ENCODE measurements around the gene NTN3.

DNA sequence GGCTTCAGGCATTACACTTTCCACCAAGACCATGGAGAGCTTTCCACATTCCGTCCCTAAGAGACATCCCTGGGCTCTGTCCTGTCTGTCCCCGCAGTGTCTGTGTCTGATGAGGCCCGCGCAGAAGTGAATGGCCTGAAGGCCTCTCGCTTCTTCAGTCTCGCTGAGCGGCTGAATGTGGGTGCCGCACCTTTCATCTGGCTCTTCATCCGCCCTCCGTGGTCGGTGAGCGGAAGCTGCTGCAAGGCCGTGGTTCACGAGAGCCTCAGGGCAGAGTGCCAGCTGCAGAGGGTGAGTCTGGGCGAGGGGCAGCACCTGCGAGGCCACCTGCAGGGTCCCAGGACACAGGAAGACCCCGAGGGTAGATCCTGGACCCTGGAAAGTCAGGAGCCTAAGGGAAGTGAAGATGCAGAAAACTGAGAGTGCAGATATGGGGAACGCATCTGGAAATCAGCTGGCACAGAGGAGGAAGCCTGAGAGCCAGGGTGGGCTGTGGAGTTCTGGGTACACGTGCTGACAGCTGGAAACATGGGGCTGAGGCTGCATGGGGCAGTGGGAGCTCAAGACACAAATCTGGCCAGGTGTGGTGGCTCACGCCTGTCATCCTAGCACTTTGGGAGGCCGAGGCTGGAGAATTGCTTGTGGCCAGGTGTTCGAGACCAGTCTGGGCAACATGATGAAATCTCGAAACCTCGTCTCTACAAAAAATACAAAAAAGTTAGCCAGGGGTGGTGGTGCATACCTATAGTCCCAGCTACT, 33.9 kb upstream of the NTN3 start:
- TF ChIP-seq POLR2AphosphoS5 (IDR thresholded peaks at IDR 0.05; ENCODE audit: low read depth, low read length) (no peak), RBBP5 (IDR thresholded peaks at IDR 0.05; ENCODE audit: borderline replicate concordance, low read depth, low read length) (no peak), POLR2A (IDR thresholded peaks at IDR 0.05; ENCODE audit: control extremely low read depth in 1 of 2, low read depth in 2 of 2, low read length in 2 of 2) (no peak), CREB1 (IDR thresholded peaks at IDR 0.05) (no peak), KDM1A (IDR thresholded peaks at IDR 0.05; ENCODE audit: borderline replicate concordance, low read length) (no peak), SIN3A (conservative IDR thresholded peaks at IDR 0.05 in 1 of 2, IDR thresholded peaks at IDR 0.05 in 1 of 2; ENCODE audit: low read depth in 1 of 2, low read length in 2 of 2) (no peak), EZH2 (IDR thresholded peaks at IDR 0.05; ENCODE audit: low read depth, low read length, severe bottlenecking) (no peak), TAF1 (IDR thresholded peaks at IDR 0.05; ENCODE audit: low read depth, low read length) (no peak), RNF2 (IDR thresholded peaks at IDR 0.05; ENCODE audit: borderline replicate concordance, low read depth, low read length, missing control alignments, poor library complexity, severe bottlenecking) (no peak), RFX5 (IDR thresholded peaks at IDR 0.05; ENCODE audit: borderline replicate concordance, low read depth, low read length) (no peak), YY1 (IDR thresholded peaks at IDR 0.05; ENCODE audit: low read depth, low read length) (no peak), SP2 (IDR thresholded peaks at IDR 0.05; ENCODE audit: low read length) (no peak)
- TF ChIP-seq, protein P1, sequence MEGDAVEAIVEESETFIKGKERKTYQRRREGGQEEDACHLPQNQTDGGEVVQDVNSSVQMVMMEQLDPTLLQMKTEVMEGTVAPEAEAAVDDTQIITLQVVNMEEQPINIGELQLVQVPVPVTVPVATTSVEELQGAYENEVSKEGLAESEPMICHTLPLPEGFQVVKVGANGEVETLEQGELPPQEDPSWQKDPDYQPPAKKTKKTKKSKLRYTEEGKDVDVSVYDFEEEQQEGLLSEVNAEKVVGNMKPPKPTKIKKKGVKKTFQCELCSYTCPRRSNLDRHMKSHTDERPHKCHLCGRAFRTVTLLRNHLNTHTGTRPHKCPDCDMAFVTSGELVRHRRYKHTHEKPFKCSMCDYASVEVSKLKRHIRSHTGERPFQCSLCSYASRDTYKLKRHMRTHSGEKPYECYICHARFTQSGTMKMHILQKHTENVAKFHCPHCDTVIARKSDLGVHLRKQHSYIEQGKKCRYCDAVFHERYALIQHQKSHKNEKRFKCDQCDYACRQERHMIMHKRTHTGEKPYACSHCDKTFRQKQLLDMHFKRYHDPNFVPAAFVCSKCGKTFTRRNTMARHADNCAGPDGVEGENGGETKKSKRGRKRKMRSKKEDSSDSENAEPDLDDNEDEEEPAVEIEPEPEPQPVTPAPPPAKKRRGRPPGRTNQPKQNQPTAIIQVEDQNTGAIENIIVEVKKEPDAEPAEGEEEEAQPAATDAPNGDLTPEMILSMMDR (IDR thresholded peaks at IDR 0.05; ENCODE audit: control extremely low read depth in 1 of 3, insufficient read depth in 1 of 3, low read depth in 1 of 3, low read length in 3 of 3), result no peak
